Cardiac septum (tissue), 1 donor: Measurements from ENCODE around the gene NPHP4. TPM values are rescaled to one million over a fixed set of nuclear protein-coding genes. Genes with fewer than 3 reads are reported as not detected.
"Not testable (repeated sequence)": the region's sequence is repeated elsewhere in the genome, so short reads cannot be mapped to it uniquely, and the experiment has no call there.

Experiments used
- DNase-seq: peaks from one replicate; pipeline ENCODE4 v3.0.0-alpha.2; 2020; ENCODE audit warnings: low spot score
- intact Hi-C: fragments of 100-400 bp; cut with DNase I; formaldehyde crosslinking; loops from one replicate; pipeline ENCODE4 v1.14.0; 2022
- total RNA-seq: library from RNA; stranded (reverse); fragmentation: NEBNext Ultra II Directional; extraction: Animal tissue kit (Norgen Biotek cat#: 25700); gene quantifications from one replicate; pipeline ENCODE4 v1.2.1, GENCODE V29; 2021
- donor health status: DM: no; HTN: no; CAD: no.

Gene NPHP4
- total RNA-seq, 1 donor from 2014 or later = 6.6 TPM

GRCh38 chr1:6025269-6026094 is 33.3 kb upstream of the NPHP4 start:
- intact Hi-C loops = no loop called here
- DNase-seq = no peak

- intact Hi-C loops = no loop called here
- no peak for DNase-seq
These were observed 32.2 kb upstream of the NPHP4 start for GRCh38 chr1:6024376-6024775.

GRCh38 chr1:6023346-6023745 is 31.1 kb upstream of the NPHP4 start:
- intact Hi-C loops = no loop called here
- no peak for DNase-seq

- intact Hi-C loops = no loop called here
These were observed 30.0 kb upstream of the NPHP4 start for GRCh38 chr1:6022193-6022592.

GRCh38 chr1:6019166-6019845 is 27.1 kb upstream of the NPHP4 start:
- no peak for DNase-seq
- intact Hi-C loops = no loop called here

More at GRCh38 chr1:6022193-6022592, 30.0 kb upstream of the NPHP4 start:
- no peak for DNase-seq

GRCh38 chr1:6017654-6018053 is 25.4 kb upstream of the NPHP4 start:
- intact Hi-C loops, DNase-seq: not testable (repeated sequence)

- no peak for DNase-seq
- intact Hi-C loops = no loop called here
These were observed 24.1 kb upstream of the NPHP4 start for GRCh38 chr1:6016191-6016865.

GRCh38 chr1:6014130-6014999 is 22.1 kb upstream of the NPHP4 start:
- intact Hi-C loops = no loop called here

GRCh38 chr1:6013491-6013890 is 21.3 kb upstream of the NPHP4 start:
- DNase-seq = no peak
- intact Hi-C loops = no loop called here

More at GRCh38 chr1:6014130-6014999, 22.1 kb upstream of the NPHP4 start:
- DNase-seq = no peak

- intact Hi-C loops = no loop called here
- DNase-seq = peak; percentile 63
These were observed 20.5 kb upstream of the NPHP4 start for GRCh38 chr1:6012529-6013318.

- DNase-seq = peak; percentile 54
- intact Hi-C loops = no loop called here
These were observed 19.7 kb upstream of the NPHP4 start for GRCh38 chr1:6011946-6012258.

- peak; percentile 55 for DNase-seq
- intact Hi-C loops = no loop called here
These were observed 19.1 kb upstream of the NPHP4 start for GRCh38 chr1:6011161-6011945.

GRCh38 chr1:6010554-6010953 is 18.3 kb upstream of the NPHP4 start:
- peak; percentile 67 for DNase-seq
- intact Hi-C loops = no loop called here

GRCh38 chr1:6009120-6010040 is 17.2 kb upstream of the NPHP4 start:
- intact Hi-C loops = no loop called here
- peak; percentile 59 for DNase-seq

GRCh38 chr1:6008696-6009095 is 16.5 kb upstream of the NPHP4 start:
- no peak for DNase-seq
- intact Hi-C loops = no loop called here

- peak; percentile 12 for DNase-seq
- intact Hi-C loops = no loop called here
These were observed 15.8 kb upstream of the NPHP4 start for GRCh38 chr1:6008084-6008415.
